ENCODE results near the gene TUBG1.

The TUBG1 gene

DNA sequence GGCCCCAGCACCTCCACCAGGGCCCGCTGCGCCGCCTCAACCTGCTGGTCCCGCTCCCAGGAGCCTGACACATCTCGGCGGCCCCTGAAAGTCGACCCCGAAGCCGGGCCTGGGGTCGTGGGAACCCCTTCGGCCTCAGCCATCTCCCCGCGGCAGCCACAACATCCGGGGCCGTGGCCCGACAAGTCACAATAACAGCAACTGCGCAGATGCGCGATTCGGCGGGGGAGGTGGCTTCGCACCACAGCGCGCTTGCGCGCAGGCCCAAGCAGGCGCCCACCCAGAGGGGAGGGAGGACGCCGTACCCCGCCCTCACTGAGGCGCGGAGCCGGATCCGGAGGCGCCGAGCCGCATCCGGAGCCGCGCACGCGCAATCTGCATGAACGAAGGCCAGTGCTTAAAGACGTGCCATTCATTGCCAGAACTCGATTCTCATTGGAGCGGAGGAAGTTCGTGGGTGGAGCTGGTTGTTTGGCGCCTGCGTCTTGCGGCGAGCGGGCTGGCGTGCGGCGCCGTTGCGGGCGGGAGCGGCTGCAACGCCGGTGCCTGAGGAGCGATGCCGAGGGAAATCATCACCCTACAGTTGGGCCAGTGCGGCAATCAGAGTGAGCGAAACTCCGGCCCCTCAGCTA, at the start of gene TUBG1, which contains the start of gene RETREG3:
TUBG1 (plus strand) TSS at position 502 of the 632 bp plus-strand sequence; CDS start at position 557, 55 bp downstream.
RETREG3 (minus strand) TSS at position 193 of the 632 bp plus-strand sequence; CDS start at position 143, 50 bp downstream.
- peak; percentile 100 for DNase-seq

DNA sequence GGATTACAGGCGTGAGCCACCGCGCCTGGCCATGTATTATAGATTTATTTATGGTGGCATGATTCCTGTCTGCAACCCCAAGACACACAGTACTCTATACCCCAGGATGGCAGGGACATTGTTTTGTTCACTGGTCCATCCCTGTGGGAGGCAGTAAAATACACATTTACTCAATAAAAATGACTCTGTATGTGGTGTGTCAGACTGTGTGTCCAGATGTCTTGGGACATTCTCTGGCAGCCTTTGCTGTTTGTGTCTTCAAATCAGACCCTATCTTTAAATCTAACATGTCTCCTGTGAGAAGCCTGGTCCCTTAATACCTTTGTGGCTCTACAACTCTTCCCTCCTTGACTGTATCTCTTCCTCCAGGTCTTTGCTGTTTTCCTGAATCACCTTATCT, 49.2 kb upstream of the TUBG1 start:
- no peak for DNase-seq

DNA sequence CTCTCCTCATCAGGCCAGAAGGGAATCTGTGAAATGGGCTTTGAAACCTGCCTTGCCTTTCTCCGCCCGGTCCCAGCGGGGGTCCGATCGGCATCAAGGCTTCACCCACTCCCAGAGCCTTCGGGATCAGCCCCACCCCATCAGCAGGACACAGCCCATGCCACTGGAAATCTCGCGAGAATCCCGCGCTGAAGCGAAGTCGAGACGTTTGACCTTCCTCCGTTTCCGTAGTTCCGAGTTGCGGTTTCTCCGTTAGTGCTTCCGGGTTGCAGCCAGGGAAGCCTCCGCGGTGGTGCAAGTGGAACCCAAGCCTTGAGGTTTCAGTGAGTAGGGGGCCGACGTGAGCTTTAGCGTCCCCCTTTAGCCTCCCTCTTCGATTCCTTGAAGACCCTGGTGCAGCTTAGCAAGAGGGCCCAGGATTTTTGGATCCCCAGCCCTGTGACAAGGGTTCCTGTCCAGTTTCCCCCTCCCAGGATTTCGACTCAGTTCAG, 47.5 kb upstream of the TUBG1 start, which contains the start of gene COASY:
COASY (plus strand) TSS at position 252 of the 491 bp plus-strand sequence. CDS start 475 bp downstream, outside the sequence.
- peak; percentile 92 to 95 for DNase-seq

DNA sequence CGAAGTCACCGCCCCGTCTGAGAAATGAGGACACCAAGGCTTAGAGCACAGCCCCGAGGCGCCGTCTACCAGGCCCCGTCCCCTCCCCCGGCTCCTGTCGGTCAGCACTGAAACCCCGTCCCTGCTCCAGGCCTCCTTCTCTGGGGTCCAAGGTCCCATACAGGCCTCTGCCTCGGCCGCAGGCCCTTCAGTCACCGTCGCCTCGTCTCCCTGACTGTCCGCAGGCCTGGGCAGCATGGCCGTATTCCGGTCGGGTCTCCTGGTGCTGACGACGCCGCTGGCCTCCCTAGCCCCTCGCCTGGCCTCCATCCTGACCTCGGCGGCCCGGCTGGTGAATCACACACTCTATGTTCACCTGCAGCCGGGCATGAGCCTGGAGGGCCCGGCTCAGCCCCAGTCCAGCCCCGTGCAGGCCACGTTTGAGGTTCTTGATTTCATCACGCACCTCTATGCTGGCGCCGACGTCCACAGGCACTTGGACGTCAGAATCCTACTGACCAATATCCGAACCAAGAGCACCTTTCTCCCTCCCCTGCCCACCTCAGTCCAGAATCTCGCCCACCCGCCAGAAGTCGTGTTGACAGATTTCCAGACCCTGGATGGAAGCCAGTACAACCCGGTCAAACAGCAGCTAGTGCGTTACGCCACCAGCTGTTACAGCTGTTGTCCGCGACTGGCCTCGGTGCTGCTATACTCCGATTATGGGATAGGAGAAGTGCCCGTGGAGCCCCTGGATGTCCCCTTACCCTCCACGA, 46.9 kb upstream of the TUBG1 start:
- no peak for DNase-seq

DNA sequence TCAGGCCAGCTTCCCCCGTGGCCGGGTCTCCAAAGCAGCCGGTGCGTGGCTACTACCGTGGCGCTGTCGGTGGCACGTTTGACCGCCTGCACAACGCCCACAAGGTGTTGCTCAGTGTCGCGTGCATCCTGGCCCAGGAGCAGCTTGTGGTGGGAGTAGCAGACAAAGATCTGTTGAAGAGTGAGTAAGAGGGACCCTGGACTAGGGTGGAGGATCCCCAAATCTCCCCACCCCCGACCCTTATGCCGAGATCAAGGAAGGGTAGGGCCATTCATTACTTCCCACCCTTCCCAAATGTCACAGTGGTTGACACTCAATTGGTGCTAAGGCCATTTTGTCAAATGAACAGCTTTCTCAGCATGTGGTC, 46.4 kb upstream of the TUBG1 start:
- DNase-seq, result no peak

DNA sequence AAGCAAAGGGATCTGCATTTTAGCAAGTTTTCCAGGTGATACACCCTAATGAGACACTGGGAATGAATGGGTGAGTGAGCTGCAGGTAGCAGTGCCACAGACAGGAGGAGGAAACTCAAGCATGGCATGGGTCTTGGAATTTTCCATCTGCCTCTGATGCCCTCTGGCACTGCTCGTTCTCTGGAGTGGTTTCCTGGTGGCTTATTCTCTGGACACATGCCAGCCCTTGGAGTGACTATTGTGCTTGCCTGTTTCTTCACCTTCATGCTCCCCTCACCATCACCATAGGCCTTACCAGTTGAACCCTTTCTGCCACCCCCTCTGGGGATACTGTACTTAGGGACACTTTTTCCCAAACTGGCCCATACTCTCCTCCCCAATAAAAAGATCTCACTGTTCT, 45.9 kb upstream of the TUBG1 start:
- DNase-seq, result no peak

DNA sequence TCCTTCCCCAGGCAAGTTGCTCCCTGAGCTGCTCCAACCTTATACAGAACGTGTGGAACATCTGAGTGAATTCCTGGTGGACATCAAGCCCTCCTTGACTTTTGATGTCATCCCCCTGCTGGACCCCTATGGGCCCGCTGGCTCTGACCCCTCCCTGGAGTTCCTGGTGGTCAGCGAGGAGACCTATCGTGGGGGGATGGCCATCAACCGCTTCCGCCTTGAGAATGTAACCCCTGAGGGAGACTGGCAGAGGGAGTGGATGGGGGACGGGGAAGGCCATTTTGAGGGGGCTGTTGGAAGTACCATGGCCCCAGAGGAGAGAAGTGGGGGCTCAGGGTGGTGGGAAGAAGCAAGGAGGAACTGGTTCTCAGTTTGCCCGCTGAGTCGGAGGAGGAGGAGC, 45.5 kb upstream of the TUBG1 start:
- DNase-seq, result no peak

DNA sequence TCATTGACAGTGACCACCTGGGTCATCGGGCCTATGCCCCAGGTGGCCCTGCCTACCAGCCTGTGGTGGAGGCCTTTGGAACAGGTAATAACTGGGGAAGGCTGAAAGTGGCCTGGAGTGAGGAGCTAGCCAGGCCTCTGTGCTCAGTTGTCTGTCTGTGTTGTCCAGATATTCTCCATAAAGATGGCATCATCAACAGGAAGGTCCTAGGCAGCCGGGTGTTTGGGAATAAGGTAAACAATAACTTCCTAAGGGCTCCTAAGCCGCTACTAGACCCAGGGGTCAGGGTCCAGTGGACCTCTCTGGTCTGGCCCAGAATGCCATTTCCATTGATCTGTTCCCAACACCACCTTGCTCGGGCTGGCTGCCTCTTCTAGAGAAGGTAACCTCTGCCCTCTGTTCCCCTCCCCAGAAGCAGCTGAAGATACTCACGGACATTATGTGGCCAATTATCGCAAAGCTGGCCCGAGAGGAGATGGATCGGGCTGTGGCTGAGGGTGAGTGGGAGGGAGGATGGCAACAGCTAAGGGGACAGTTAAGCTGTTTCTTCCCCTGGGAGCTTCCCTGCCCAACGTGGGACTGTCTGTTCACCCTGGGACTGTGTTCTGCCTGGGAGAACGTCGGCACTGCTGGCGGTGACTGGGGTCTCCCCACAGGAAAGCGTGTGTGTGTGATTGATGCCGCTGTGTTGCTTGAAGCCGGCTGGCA, 44.5 kb upstream of the TUBG1 start:
- DNase-seq, result no peak

DNA sequence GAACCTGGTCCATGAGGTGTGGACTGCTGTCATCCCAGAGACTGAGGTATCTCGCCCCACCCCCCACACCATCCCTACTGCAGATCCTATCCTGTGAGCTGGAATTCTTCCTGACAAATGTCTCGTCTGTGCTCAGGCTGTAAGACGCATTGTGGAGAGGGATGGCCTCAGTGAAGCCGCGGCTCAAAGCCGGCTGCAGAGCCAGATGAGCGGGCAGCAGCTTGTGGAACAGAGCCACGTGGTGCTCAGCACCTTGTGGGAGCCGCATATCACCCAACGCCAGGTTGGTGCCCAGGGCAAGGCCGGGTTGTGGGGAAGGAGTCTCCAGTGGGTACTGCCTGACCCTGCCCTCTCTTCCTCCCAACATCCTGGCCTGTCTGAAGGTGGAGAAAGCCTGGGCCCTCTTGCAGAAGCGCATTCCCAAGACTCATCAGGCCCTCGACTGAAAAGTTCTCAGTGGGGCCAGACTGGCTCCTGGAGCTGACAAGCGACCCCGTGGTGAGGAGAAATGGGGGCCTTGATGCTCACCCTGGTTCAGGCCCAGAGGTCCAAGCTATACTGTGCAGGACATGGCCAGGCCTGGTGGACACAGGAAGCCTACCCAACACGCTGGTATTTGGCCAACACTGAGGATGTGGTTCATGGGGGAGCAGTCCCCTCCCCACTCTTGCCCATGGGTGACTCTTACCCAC, 43.8 kb upstream of the TUBG1 start:
- no peak for DNase-seq

DNA sequence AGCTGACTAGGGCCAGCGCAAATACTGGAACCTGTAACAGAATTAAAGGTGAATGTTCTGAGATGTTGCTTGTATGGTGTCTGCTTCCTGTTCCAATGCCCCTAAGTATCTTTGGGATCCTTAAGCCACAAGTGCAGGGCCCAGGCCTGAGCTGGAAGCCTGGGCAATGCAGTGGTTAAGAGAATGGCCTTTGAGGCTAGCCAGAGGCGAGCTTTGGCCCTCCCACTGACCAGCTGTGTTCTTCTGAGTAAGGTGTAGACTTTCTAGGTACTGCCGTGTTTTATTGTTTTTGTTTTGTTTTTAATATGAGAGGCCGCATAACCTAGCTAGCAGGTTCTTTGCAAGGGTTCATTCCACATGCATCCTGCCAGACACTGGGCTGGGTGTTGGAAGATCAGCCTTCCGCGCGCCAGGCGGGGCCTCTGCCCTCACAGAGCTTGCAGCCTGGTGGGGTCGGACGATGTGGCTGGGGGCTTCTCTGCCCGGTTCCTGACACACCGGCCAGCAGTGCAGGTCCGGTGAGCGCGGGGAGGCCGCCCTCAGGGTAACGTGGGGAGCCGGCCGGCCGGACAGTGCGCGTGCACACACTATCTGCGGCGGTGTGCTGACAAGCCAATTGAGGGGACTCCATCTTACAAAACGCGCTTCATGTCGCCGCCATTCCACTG, 43.1 kb upstream of the TUBG1 start:
- DNase-seq, result peak in 1 of 2 donors; percentile 27

DNA sequence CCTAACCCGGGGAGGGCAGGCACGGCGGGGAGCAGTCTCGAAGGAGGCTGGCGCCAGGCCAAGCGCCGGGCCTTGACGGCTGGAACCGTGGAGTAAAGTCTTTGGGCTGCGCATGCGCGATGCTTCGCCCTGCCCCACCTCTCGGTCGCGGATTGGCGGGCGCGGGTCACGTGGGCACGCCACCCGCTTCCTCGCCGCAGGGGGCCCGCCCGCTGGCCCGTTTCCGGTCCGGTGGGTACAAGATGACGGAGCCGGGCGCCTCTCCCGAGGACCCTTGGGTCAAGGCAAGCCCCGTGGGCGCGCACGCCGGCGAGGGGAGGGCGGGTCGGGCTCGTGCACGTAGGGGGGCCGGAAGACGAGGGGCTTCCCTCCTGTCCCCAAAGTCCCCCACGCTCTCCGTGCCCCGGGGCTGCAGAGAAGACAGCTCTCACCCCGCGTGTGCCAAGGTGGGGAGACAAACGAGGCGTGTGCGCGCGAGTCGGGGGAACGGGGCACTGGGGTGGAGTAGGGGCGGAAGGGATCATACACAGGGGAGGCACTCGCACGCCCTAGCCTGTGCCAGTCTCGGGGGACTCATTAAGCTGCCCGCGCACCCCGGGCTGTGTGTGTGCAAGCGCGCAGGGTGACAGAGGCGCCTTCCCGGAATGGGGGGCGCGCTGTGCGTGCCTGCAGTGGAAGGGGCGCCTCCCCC, 42.5 kb upstream of the TUBG1 start, which contains the start of gene MLX:
MLX (plus strand) TSS at position 218 of the 691 bp plus-strand sequence; CDS start at position 243, 25 bp downstream.
- peak; percentile 91 to 94 for DNase-seq

DNA sequence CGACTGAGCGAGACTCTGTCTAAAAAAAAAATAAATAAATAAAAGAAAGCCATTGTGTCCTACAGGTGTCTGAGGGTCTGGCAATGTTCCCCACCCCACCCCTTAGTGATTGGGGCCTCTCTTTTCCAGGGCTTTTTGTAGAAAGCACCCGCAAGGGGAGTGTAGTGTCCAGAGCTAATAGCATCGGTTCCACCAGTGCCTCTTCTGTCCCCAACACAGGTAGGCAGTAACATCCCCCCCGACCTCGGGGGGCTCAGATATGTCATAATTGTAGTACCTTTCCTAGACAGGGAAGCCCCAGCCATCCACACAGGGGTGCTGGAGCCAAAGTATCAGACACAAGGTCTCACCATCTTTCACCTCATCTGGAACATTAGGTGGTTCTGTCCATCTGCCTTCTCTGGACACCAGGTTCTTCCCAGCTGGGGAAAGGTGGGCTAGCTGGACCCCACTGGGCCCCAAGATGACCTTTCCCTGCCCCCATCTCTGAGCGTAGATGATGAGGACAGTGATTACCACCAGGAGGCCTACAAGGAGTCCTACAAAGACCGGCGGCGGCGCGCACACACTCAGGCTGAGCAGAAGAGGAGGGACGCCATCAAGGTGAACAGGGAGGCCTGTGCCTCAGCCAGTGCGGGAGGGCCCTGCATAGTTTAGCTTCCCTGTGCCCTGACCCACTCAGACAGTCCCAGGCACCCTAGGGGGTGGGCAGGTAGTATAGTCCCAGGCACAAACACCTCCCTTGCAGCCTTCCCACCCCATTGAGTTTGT, 41.0 kb upstream of the TUBG1 start:
- DNase-seq, result no peak

DNA sequence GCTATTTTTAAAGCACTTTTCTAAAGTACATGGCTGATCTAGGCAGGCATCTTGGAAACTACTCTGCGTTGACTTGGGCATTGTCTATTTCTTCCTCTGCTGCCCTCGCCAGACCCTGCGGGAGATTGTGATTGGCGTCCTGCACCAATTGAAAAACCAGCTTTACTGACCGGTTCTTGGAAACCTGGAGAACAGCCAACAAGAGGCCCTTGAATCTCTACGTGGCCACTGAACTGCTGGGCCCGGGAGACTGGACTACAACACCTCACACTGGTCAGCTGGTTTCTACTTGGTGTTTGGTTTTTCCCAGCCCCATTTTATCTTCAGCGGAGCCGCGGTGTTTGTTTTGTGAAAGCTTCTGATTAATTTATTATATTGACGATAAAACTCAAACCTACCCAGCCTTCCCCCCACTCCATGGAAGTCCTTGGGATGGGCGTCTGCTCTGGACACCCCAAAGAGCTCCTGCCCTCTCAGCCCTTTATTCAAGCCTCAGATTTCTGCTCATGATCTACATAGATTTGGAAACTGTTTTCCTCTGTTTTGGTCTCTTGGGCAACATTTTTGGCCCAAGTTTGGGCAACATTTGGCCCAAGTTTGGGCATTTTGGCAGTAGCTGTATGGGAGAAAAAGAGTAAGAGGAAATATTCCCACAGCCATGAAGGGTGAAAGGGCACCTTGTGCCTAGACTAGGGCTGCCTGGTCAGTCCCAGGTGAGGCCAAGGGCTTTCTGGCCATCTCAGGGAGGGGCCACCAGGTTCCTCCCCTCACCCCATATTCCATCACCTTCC, 37.9 kb upstream of the TUBG1 start:
- DNase-seq, result no peak

DNA sequence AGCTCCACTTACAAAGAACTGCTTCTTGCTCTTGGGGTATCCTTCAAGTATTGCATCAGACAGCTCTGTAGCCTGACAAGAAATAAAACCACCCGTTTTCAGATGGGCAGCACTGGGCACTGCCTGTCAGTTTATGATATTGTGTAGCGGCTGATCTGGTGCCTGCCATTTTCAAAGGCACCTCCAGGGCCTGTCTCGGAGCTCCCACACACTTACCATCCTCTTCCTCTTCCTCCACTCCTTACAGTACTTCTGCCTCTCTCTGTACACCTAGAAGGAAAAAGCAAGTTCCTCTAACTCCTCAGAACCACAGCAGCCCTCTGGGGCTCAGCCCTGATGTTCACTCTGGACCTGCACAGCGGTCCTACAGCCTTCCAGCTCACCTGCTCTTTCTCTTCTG, 36.4 kb upstream of the TUBG1 start:
- no peak for DNase-seq

DNA sequence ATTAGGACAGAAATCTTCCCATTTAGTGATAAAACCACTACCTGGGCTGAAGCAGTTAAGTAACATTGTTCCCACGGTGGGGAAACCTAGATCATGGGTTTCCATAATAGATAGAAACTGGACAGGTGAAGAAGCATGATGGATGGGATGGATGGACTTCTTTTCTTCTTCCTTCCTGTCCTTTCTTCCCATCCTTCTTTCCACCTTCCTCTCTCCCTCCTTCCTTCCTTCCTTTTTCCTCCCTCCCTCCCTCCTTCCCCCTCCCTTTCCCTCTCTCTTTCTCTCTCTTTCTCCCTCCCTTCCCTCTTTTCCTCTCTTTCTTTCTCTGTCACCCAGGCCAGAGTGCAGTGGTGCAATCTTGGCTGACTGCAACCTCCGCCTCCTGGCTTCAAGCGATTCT, 35.0 kb upstream of the TUBG1 start:
- no peak for DNase-seq

DNA sequence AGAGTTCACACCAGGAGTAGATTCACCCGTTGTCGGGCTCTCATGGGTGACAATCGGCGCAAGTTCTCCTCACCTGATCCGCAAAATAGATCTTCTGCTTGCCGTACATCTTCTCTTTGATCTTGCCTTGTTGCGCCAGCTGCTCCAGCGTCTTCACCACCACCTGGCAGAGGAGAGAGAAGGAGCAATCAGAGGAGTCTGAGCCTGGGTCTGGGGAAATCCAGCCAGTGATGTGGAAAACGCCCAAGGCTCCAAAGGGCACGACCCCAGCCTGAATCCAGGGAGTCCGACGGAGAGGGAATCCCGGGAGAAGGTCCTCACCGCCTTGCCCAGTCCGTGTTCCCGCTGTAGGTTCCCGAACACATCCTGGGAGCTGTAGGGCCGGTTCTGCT, 32.3 kb upstream of the TUBG1 start:
- no peak for DNase-seq

DNA sequence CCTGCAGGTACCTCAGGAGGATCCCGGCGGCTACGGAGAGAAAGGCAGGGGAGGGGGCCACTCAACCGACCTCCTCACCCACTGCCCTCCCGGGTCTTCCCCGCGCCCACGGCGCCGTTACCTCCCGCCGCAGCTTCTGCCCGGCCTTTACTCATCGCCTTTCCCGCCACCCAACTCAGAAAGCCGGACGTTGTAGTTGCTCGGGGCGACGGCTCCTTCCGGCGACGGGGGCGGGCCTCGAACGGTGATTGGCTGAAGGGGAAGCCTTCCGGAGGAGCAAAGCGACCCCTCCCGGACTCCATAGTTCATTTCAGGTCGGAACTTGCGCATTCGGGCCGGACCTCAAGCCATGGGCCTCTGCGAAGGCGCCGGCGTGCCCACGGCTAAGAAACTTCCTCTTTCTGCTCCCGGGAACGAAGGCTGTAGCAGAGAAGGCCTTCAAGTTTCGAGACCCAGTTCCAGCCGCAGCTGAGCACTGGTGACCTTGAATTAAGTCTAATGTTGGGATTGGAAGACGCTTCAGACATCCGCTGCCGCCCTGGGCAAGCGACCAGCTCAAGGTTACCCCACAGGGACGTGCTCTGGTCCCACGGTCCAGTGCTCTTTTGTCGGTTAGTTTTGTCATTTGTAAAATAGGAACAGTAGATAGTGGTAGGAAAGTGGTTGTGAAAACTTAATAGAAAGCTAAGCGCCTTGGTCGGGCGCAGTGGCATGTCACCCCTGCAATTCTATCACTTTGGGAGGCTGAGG, 31.8 kb upstream of the TUBG1 start, which contains the start of gene PSMC3IP:
PSMC3IP (minus strand) TSS at position 198 of the 750 bp plus-strand sequence; CDS start at position 155, 43 bp downstream.
- peak; percentile 92 to 93 for DNase-seq

DNA sequence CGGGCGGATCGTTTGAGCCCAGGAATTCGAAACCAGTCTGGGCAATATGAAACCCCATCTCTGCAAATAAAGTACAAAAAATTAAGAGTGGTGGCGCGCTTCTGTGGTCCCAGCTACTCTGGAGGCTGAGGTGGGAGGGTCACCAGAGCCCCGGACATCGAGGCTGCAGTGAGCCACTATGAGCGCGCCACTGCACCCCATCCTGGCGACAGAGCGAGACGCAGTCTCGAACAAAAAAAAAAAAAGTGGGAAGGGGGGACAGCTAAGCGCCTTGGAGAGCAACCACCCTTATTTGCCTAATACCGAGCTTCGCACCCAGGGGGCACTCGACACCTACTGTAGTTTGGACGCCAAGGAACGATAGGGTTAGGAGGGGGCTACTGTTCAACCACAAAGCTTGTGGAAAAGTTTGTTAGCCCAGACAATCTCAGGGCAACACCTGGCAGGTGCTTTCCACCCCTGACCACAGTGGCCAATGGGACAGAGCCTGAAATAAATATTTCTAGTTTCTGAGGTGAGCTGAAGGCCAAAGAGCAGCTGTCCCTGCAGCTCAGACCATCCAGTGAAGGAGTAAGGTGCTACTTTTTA, 31.1 kb upstream of the TUBG1 start:
- peak; percentile 68 to 74 for DNase-seq

Measured in CD4-positive, alpha-beta T cell treated with Interferon alpha-2 for 1 hour (primary cell).